ENCODE data around the gene EXOC2.
"Not testable (repeated sequence)": the region's sequence is repeated elsewhere in the genome, so short reads cannot be mapped to it uniquely, and the experiment has no call there.

The EXOC2 gene

GRCh38 chr6:707576-708236 lies 14.8 kb upstream of the EXOC2 start:
- no peak for FAIRE-seq
- no peak for DNase-seq (ENCODE audit: insufficient read length)
- TF ChIP-seq POLR2A (IDR thresholded peaks at IDR 0.05; ENCODE audit: low read depth, low read length): no peak
- TF ChIP-seq POLR2AphosphoS5 (IDR thresholded peaks at IDR 0.05; ENCODE audit: low read depth, low read length): no peak
- TF ChIP-seq TAF1 (IDR thresholded peaks at IDR 0.05; ENCODE audit: borderline replicate concordance, low read depth, low read length): no peak

GRCh38 chr6:706819-707381 lies 14.0 kb upstream of the EXOC2 start:
- DNase-seq (ENCODE audit: insufficient read length) (no peak), FAIRE-seq (no peak)
- no peak for TF ChIP-seq POLR2A (IDR thresholded peaks at IDR 0.05; ENCODE audit: low read depth, low read length)
- TF ChIP-seq TAF1 (IDR thresholded peaks at IDR 0.05; ENCODE audit: borderline replicate concordance, low read depth, low read length): no peak
- no peak for TF ChIP-seq POLR2AphosphoS5 (IDR thresholded peaks at IDR 0.05; ENCODE audit: low read depth, low read length)

GRCh38 chr6:706146-706545 lies 13.2 kb upstream of the EXOC2 start:
- TF ChIP-seq POLR2AphosphoS5 (IDR thresholded peaks at IDR 0.05; ENCODE audit: low read depth, low read length) (no peak), POLR2A (IDR thresholded peaks at IDR 0.05; ENCODE audit: low read depth, low read length) (no peak), TAF1 (IDR thresholded peaks at IDR 0.05; ENCODE audit: borderline replicate concordance, low read depth, low read length) (no peak)
- DNase-seq (ENCODE audit: insufficient read length) (no peak), FAIRE-seq (no peak)

GRCh38 chr6:705047-705446 lies 12.1 kb upstream of the EXOC2 start:
- TF ChIP-seq TAF1 (IDR thresholded peaks at IDR 0.05; ENCODE audit: borderline replicate concordance, low read depth, low read length): no peak
- no peak for FAIRE-seq
- no peak for DNase-seq (ENCODE audit: insufficient read length)

- no peak for FAIRE-seq
- DNase-seq (ENCODE audit: insufficient read length): no peak
- TF ChIP-seq POLR2A (IDR thresholded peaks at IDR 0.05; ENCODE audit: low read depth, low read length): no peak
- no peak for TF ChIP-seq TAF1 (IDR thresholded peaks at IDR 0.05; ENCODE audit: borderline replicate concordance, low read depth, low read length)
- TF ChIP-seq POLR2AphosphoS5 (IDR thresholded peaks at IDR 0.05; ENCODE audit: low read depth, low read length): no peak
Observed at GRCh38 chr6:704046-704445, 11.1 kb upstream of the EXOC2 start.

- TF ChIP-seq TAF1 (IDR thresholded peaks at IDR 0.05; ENCODE audit: borderline replicate concordance, low read depth, low read length) (no peak), POLR2AphosphoS5 (IDR thresholded peaks at IDR 0.05; ENCODE audit: low read depth, low read length) (no peak), POLR2A (IDR thresholded peaks at IDR 0.05; ENCODE audit: low read depth, low read length) (no peak)
- DNase-seq (ENCODE audit: insufficient read length): no peak
- no peak for FAIRE-seq
Observed at GRCh38 chr6:703552-703951, 10.6 kb upstream of the EXOC2 start.

GRCh38 chr6:701700-702479 lies 9.0 kb upstream of the EXOC2 start:
- no peak for TF ChIP-seq TAF1 (IDR thresholded peaks at IDR 0.05; ENCODE audit: borderline replicate concordance, low read depth, low read length)
- TF ChIP-seq POLR2AphosphoS5 (IDR thresholded peaks at IDR 0.05; ENCODE audit: low read depth, low read length): no peak
- TF ChIP-seq POLR2A (IDR thresholded peaks at IDR 0.05; ENCODE audit: low read depth, low read length): no peak
- DNase-seq (ENCODE audit: insufficient read length) (no peak), FAIRE-seq (no peak)

GRCh38 chr6:701215-701614 lies 8.3 kb upstream of the EXOC2 start:
- no peak for TF ChIP-seq POLR2AphosphoS5 (IDR thresholded peaks at IDR 0.05; ENCODE audit: low read depth, low read length)
- TF ChIP-seq TAF1 (IDR thresholded peaks at IDR 0.05; ENCODE audit: borderline replicate concordance, low read depth, low read length): no peak
- TF ChIP-seq POLR2A (IDR thresholded peaks at IDR 0.05; ENCODE audit: low read depth, low read length): no peak
- DNase-seq (ENCODE audit: insufficient read length) (no peak), FAIRE-seq (no peak)

GRCh38 chr6:700490-700889 lies 7.6 kb upstream of the EXOC2 start:
- FAIRE-seq (no peak), DNase-seq (ENCODE audit: insufficient read length) (no peak)
- TF ChIP-seq TAF1 (IDR thresholded peaks at IDR 0.05; ENCODE audit: borderline replicate concordance, low read depth, low read length) (no peak), POLR2AphosphoS5 (IDR thresholded peaks at IDR 0.05; ENCODE audit: low read depth, low read length) (no peak), POLR2A (IDR thresholded peaks at IDR 0.05; ENCODE audit: low read depth, low read length) (no peak)

- TF ChIP-seq POLR2AphosphoS5 (IDR thresholded peaks at IDR 0.05; ENCODE audit: low read depth, low read length): no peak
- no peak for FAIRE-seq
- no peak for DNase-seq (ENCODE audit: insufficient read length)
Observed at GRCh38 chr6:699319-699718, 6.4 kb upstream of the EXOC2 start.

- FAIRE-seq; DNase-seq (ENCODE audit: insufficient read length): not testable (repeated sequence)
Observed at GRCh38 chr6:694431-695126, 1.6 kb upstream of the EXOC2 start.

GRCh38 chr6:693723-694009 lies 727 bp upstream of the EXOC2 start:
- FAIRE-seq (no peak), DNase-seq (ENCODE audit: insufficient read length) (no peak)
- TF ChIP-seq TAF1 (IDR thresholded peaks at IDR 0.05; ENCODE audit: borderline replicate concordance, low read depth, low read length) (no peak), POLR2A (IDR thresholded peaks at IDR 0.05; ENCODE audit: low read depth, low read length) (no peak), POLR2AphosphoS5 (IDR thresholded peaks at IDR 0.05; ENCODE audit: low read depth, low read length) (no peak)

All from GM12892 (cell line).